Naive B cell (primary cell): ENCODE measurements around the gene COX8A. TPM values are rescaled to one million over a fixed set of nuclear protein-coding genes. Genes with fewer than 3 reads are reported as not detected.

Source experiments
- ATAC-seq, 2 donors: fragments of 150-1000 bp; cut with Tn5 transposase; 2 replicates each; pipeline ENCODE4 v1.10.0; 2021; ENCODE audit warnings: low read depth in 2 of 2, mild to moderate bottlenecking in 2 of 2, moderate library complexity in 2 of 2
- DNase-seq: peaks from one replicate; pipeline ENCODE4 v3.0.0; 2022
- H3K27ac Mint-ChIP-seq, 6 donors: one replicate each; pipeline ENCODE4 v1.8.0; 2020 to 2022; ENCODE audit warnings: mild to moderate bottlenecking in 6 of 6, mixed read lengths in 6 of 6, moderate library complexity in 5 of 6, inconsistent platforms in 2 of 6
- H3K27me3 Mint-ChIP-seq, 3 donors: one replicate each; pipeline ENCODE4 v1.8.0; 2021 to 2022; ENCODE audit warnings: mixed read lengths in 3 of 3, mild to moderate bottlenecking in 1 of 3
- H3K36me3 Mint-ChIP-seq, 2 donors: one replicate each; pipeline ENCODE4 v1.8.0; 2020 to 2022; ENCODE audit warnings: mixed read lengths in 2 of 2, inconsistent platforms in 1 of 2, mild to moderate bottlenecking in 1 of 2
- H3K4me1 Mint-ChIP-seq, 3 donors: one replicate each; pipeline ENCODE4 v1.8.0; 2020 to 2022; ENCODE audit warnings: mixed read lengths in 3 of 3, inconsistent platforms in 1 of 3, mild to moderate bottlenecking in 1 of 3, moderate library complexity in 1 of 3
- H3K4me3 Mint-ChIP-seq, 8 donors: one replicate each; pipeline ENCODE4 v1.8.0; 2020 to 2022; ENCODE audit warnings: mild to moderate bottlenecking in 8 of 8, mixed read lengths in 8 of 8, moderate library complexity in 8 of 8, inconsistent platforms in 2 of 8
- H3K9me3 Mint-ChIP-seq, 7 donors: one replicate each; pipeline ENCODE4 v1.8.0; 2020 to 2022; ENCODE audit warnings: mixed read lengths in 7 of 7, mild to moderate bottlenecking in 5 of 7, inconsistent platforms in 2 of 7, moderate library complexity in 1 of 7
- polyA plus RNA-seq, 6 donors: library from polyadenylated mRNA; unstranded; fragments of 300-500 nt; fragmentation: Illumina TruSeq; gene quantifications; one replicate each; pipeline ENCODE4 v1.2.3, GENCODE V29; 2021; ENCODE audit warnings: low read depth in 6 of 6

Gene COX8A
- polyA plus RNA-seq, 6 donors from 2014 or later, result 244 to 345 (median 285) TPM

DNA sequence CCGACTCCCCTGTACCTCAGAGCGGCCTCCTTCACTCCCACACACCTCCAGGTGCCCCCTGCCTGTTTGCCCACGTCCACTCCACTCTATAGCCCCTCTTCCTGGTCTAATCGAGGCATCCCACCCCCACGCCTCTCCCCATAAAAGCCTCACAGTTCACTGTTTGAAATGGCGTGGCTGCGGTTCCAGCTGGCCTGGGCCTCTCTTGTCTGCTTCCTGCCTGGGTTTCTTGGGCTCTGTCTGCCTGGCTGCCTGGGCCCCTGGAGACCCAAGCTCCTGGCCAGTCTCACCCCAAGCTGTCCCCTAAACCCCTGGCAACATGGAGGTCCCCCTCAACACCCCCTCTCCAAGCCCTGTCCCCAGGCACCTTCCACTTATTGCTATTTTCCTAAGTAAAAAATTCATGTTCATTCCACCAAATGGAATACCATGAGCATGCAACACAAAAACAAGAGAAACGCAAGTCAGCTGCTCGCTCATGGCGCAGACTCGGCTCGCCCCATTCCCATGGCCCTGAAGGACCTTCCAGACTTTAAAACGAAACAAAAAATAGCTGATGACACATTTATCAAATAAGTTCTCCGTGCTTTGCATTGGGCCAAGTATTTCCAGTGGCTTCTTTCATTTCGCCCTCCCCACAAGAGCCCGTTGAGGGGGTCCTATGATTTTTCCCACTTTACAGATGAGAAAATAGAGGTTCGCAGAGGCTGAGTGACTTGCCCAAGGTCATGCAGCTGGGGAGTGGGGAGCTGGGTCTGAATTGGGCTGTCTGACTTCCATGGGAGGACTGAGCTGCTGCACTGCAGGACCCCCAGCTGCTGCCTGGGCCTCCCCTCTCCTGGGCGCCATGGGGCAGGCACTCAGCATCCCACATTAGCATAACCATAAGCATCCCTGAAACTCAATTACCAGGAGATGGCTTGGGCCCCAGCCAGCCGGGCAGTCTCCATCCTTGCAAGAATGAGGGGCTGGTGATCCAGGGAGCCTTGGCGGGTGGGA is 49.6 kb downstream of the COX8A start:
- H3K36me3 Mint-ChIP-seq, result no peaks in the 10 kb centered on the region
- ATAC-seq, result no peak
- H3K9me3 Mint-ChIP-seq, result peaks cover 0 to 2% (median 0%) of the 10 kb centered on the region in 7 donors
- H3K4me1 Mint-ChIP-seq, result peaks cover 0 to 5% (median 0%) of the 10 kb centered on the region in 3 donors
- no peak overlapping the region for H3K27ac Mint-ChIP-seq
- peaks cover 0 to 20% (median 19%) of the 10 kb centered on the region in 3 donors for H3K27me3 Mint-ChIP-seq
- peak overlapping the region in 1 of 8 donors; percentile 58 for H3K4me3 Mint-ChIP-seq
- DNase-seq, result no peak

DNA sequence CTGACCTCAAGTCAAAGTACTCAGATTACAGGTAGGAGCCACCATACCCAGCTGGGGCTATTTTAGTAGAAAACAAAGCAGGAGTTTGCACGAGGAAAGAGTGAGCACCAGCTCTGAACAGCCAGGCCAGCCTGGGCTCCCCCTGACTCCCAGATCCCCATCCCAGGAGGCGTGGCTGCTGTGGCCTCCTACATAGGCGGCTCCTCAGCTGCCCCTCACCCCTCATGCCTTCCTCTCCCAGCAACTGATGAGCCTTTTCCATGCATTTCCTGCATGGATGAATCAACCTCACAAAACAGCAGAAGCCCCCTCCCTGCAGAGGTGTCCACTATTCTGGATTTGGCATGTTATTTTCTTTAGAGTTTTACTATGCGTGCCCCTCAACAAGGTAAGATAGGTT is 50.8 kb downstream of the COX8A start:
- Mint-ChIP-seq H3K27me3 (peaks cover under 1 to 32% (median 31%) of the 10 kb centered on the region in 3 donors), H3K27ac (no peak overlapping the region), H3K36me3 (no peaks in the 10 kb centered on the region), H3K4me3 (no peak overlapping the region), H3K9me3 (peaks cover 0 to 2% (median 0%) of the 10 kb centered on the region in 7 donors), H3K4me1 (peaks cover 0 to 5% (median 4%) of the 10 kb centered on the region in 3 donors)
- ATAC-seq (no peak), DNase-seq (no peak)

Other genes with a start within 250 kb of the COX8A start
- gene ZFTA, start 205.8 kb upstream of the COX8A start, polyA plus RNA-seq, result under 1 TPM in 5 of 6 donors, not detected in 1; 0.09 to 0.44 (median 0.23) TPM
- under 1 TPM; 0.24 to 0.78 (median 0.60) TPM for gene SPINDOC, start 161.2 kb upstream of the COX8A start, polyA plus RNA-seq
- 10 to 100 TPM; 31.0 to 66.8 (median 42.9) TPM for gene MARK2, start 135.5 kb upstream of the COX8A start, polyA plus RNA-seq
- not detected for gene RCOR2, start 57.5 kb upstream of the COX8A start, polyA plus RNA-seq
- 10 to 100 TPM in 4 of 6 donors, 1 to 10 TPM in 2; 8.2 to 18.4 (median 11.8) TPM for gene NAA40, start 35.6 kb upstream of the COX8A start, polyA plus RNA-seq
- 100 to 1,000 TPM; 101 to 151 (median 113) TPM for gene OTUB1, start 11.8 kb downstream of the COX8A start, polyA plus RNA-seq
- gene FLRT1, start 61.3 kb downstream of the COX8A start, polyA plus RNA-seq, result not detected
- 1 to 10 TPM; 1.5 to 7.0 (median 3.2) TPM for gene MACROD1, start 191.5 kb downstream of the COX8A start, polyA plus RNA-seq
- 10 to 100 TPM; 26.3 to 92.4 (median 63.3) TPM for gene STIP1, start 211.6 kb downstream of the COX8A start, polyA plus RNA-seq
- gene FERMT3, start 232.1 kb downstream of the COX8A start, polyA plus RNA-seq, result 100 to 1,000 TPM in 5 of 6 donors, 10 to 100 TPM in 1; 98.6 to 148 (median 118) TPM